HG02798 (cell line): Measurements from ENCODE around the gene RAB3A.
"Not testable (repeated sequence)": the region's sequence is repeated elsewhere in the genome, so short reads cannot be mapped to it uniquely, and the experiment has no call there.

Experiments
- ATAC-seq: cut with Tn5 transposase; IDR thresholded peaks from one replicate; pipeline ENCODE4 v1.9.1; 2021; ENCODE audit warnings: mild to moderate bottlenecking; ENCODE audit not compliant: unreplicated experiment, poor library complexity

RAB3A gene

GRCh38 chr19:18224525-18225354, 20.9 kb upstream of the RAB3A start:
- peak; percentile 95 for ATAC-seq

GRCh38 chr19:18223860-18224524, 20.1 kb upstream of the RAB3A start:
- ATAC-seq: no peak

GRCh38 chr19:18221815-18222725, 18.2 kb upstream of the RAB3A start:
- no peak for ATAC-seq

- ATAC-seq: no peak
Observed at GRCh38 chr19:18220632-18221275, 16.9 kb upstream of the RAB3A start.

GRCh38 chr19:18219911-18220631, 16.2 kb upstream of the RAB3A start:
- ATAC-seq: no peak

GRCh38 chr19:18218600-18218999, 14.8 kb upstream of the RAB3A start:
- ATAC-seq: no peak

- no peak for ATAC-seq
Observed at GRCh38 chr19:18218159-18218558, 14.3 kb upstream of the RAB3A start.

GRCh38 chr19:18216789-18217188, 12.9 kb upstream of the RAB3A start:
- no peak for ATAC-seq

GRCh38 chr19:18214779-18215433, 11.1 kb upstream of the RAB3A start:
- ATAC-seq: no peak

- ATAC-seq: no peak
Observed at GRCh38 chr19:18211683-18212082, 7.8 kb upstream of the RAB3A start.

- not testable (repeated sequence) for ATAC-seq
Observed at GRCh38 chr19:18209912-18210311, 6.1 kb upstream of the RAB3A start.

- no peak for ATAC-seq
Observed at GRCh38 chr19:18208098-18208951, 4.5 kb upstream of the RAB3A start.

GRCh38 chr19:18206018-18206417, 2.2 kb upstream of the RAB3A start:
- ATAC-seq: no peak

- ATAC-seq: no peak
Observed at GRCh38 chr19:18205200-18205892, 1.5 kb upstream of the RAB3A start.

GRCh38 chr19:18204394-18205199, 755 bp upstream of the RAB3A start:
- ATAC-seq: peak; percentile 15

GRCh38 chr19:18203408-18203862, 407 bp downstream of the RAB3A start:
- ATAC-seq: no peak
